Bronchial epithelial cell (primary cell): ENCODE measurements around the gene C1QB. TPM values are rescaled to one million over a fixed set of nuclear protein-coding genes. Genes with fewer than 3 reads are reported as not detected.

Experiments
- DNase-seq: peaks from one replicate; pipeline ENCODE4 v3.0.0-alpha.2; 2010; ENCODE audit warnings: low read depth
- FAIRE-seq: peaks from 2 replicates; lab custom pipeline; 2011; peaks lifted over from hg19 to GRCh38; lab: Jason Lieb, UNC
- H3K27me3 ChIP-seq: 2 replicates; pipeline ENCODE4 v1.5.1; 2011; ENCODE audit warnings: low read length; ENCODE audit not compliant: control insufficient read depth, insufficient read depth
- H3K36me3 ChIP-seq: 2 replicates; pipeline ENCODE4 v1.5.1; 2011; ENCODE audit warnings: low read length; ENCODE audit not compliant: control insufficient read depth, insufficient read depth
- H3K4me3 ChIP-seq: 2 replicates; pipeline ENCODE4 v1.5.1; 2011; ENCODE audit warnings: mild to moderate bottlenecking, low read depth, low read length, control low read depth
- total RNA-seq: library from RNA; depleted of rRNA; stranded (reverse); fragments of >200 nt; gene quantifications from 2 replicates; pipeline ENCODE4 v1.2.1, GENCODE V29; 2014
- TF ChIP-seq, protein P1 (sequence below): IDR thresholded peaks from 2 replicates; pipeline ENCODE4 v1.5.1; 2011; ENCODE audit warnings: mild to moderate bottlenecking, moderate library complexity, low read length, control low read depth, inconsistent platforms; ENCODE audit not compliant: insufficient read depth, severe bottlenecking

Gene C1QB
- total RNA-seq, 1 donor from 2014 or later = not detected

DNA sequence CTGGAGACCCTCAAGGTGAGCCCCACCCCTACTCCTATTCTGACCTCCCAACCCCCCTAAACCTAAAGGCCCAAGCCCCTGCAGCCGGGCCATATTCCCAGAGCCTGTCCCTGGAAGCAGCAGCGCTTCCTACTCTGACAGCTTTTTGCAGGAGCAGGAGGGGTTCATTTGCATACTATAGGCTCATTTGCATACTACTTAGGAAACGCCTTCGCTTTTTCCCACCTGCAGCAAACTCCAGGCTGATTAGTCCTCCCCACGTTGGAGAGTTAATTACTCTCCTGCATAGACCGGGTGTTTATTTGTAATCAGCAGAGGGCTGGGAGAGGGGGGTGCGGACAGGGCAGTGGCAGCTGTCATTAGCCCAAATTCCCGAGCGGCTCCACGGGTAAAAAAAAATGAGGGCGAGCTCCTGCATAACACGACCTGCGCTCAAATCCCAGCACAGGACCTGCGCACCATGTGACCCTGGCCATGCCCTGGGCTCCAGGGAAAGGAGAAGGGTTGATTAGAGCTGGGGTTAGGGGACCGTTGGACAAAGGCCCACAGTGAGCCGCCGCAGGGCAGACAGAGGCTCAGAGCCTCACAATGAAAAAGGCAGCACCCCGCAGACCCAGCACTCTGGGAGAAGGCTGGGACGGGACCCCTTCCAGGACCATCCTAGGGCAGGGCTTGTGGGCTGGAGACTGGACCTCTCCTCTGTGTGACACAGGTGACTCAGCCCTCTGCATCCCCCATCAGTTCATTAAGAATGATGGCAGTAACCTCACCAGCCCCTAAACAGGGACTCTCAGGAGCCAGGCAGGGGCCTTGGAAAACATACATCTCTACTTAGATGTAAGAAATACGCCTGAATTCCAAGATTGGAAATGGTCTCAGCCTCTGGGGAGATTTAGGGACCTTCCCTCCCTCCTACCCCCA, 26.5 kb upstream of the C1QB start:
- Histone ChIP-seq H3K36me3 (no peaks in the 10 kb centered on the region), H3K4me3 (no peak overlapping the region), H3K27me3 (peaks cover 18% of the 10 kb centered on the region)
- FAIRE-seq (no peak), DNase-seq (no peak)
- TF ChIP-seq, protein P1, sequence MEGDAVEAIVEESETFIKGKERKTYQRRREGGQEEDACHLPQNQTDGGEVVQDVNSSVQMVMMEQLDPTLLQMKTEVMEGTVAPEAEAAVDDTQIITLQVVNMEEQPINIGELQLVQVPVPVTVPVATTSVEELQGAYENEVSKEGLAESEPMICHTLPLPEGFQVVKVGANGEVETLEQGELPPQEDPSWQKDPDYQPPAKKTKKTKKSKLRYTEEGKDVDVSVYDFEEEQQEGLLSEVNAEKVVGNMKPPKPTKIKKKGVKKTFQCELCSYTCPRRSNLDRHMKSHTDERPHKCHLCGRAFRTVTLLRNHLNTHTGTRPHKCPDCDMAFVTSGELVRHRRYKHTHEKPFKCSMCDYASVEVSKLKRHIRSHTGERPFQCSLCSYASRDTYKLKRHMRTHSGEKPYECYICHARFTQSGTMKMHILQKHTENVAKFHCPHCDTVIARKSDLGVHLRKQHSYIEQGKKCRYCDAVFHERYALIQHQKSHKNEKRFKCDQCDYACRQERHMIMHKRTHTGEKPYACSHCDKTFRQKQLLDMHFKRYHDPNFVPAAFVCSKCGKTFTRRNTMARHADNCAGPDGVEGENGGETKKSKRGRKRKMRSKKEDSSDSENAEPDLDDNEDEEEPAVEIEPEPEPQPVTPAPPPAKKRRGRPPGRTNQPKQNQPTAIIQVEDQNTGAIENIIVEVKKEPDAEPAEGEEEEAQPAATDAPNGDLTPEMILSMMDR = no peak

DNA sequence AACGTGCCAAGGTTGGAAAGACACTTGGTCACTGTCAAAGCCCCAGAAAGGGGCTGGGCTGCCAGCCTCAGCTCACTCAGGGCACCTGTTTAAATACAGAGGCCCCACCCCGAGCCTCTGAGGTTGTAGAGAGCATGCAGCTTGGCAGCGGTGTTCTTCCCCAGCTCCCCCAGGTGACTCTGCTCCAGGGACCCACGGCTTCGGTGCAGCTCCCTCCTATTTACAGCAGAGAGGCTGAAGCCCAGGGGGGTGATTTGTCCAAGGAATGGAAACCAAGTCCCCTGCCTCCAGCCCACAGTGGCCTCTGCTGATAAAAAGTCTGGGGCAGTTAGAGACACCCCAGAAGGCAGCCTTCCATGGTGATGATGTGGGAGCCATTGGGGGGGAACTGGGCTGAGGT, 25.7 kb upstream of the C1QB start:
- no peaks in the 10 kb centered on the region for H3K36me3 ChIP-seq
- DNase-seq (no peak), FAIRE-seq (no peak)
- no peak overlapping the region for H3K4me3 ChIP-seq
- TF ChIP-seq, protein P1 = no peak
- peaks cover 15% of the 10 kb centered on the region for H3K27me3 ChIP-seq

DNA sequence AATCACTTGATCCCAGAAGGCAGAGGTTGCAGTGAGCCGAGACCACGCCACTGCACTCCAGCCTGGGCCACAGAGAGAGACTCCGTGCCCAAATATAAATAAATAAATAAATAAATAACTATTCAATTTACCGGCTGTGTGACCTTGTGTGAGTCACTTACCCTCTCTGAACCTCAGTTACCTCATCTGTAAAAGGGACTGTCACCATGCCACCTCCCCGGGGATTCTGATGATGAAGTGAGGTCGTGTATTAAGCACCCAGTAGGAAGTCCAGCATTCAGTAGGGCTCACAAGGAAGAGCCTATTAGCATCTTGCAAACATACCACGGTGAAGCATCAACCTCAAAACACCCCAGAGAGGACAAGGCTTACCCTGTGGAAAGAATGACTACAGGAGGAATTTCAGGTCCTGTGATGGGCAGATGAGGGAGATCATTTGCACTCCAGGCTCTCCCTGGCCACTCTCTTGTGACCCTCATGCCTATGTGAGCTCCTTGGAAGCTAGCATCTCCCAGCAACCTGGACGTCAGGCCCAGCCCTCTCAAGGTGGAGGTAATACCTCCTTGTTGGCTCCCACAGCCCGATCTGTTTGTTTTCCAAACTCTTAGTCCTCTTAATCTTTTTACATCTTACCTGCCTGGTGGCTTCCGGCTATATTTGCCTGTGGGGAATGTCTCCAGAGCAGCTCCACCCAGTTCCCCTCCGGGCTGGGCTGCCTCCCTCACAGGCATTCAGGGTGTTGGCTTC, 24.2 kb upstream of the C1QB start:
- DNase-seq (no peak), FAIRE-seq (no peak)
- Histone ChIP-seq H3K36me3 (no peaks in the 10 kb centered on the region), H3K27me3 (peaks cover 17% of the 10 kb centered on the region), H3K4me3 (no peak overlapping the region)
- TF ChIP-seq, protein P1 = no peak

DNA sequence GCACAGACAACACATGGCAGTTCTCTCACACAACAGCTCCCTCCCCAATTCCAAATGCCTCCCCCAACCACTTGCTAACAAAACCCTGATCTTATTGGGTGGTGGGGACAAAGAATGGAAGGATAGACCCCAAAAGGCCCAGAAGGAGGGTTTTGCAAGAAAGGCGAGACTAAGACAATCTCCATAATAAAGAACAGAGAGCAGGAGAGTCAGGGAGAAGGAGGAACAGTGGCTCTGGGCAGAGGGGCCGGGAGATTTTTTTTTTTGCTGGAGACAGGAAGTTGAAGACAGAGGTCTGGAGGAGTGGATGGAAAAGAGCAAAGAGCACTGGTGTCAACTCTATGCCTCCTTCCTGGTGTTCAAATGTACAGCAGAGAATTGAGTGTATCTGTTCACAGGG, 23.1 kb upstream of the C1QB start:
- peak; percentile 40 for FAIRE-seq
- TF ChIP-seq, protein P1 = no peak
- peaks cover 17% of the 10 kb centered on the region for H3K27me3 ChIP-seq

DNA sequence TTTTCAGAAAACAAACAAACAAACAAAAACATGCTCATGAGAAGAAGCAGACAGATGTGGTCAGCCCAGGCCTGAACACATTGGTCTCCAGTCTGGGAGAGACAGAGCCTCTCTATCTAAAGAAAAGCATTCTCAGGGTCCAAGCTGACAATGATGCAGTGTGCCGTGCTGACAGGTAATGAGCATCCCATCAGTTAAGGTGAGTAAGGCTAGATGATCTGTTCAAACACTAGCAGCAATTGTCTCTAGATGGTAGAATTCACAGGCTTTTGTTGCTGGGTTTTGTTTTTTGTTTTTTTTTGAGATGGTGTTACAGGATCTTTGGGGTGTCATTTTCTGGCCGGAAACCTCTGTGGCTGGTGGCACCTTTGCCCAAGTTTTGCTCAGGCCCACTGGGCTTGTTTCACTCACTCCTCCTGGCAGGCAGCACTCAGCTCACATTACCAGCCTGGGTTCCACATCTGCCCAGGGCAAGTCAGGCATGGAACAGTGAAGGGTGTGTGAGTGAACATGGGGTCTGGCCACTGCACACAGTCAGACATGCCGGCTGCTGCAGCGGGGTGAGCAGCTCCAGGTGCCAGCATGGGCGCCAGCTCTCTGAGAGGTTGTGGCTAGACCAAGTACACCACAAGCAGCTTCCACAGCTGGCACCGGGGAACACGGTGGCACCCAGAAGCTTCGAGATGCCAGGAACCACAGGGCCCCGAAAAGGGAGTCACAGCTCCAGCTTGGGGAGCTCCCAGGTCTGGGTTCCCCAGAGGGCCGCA, 19.2 kb upstream of the C1QB start:
- TF ChIP-seq, protein P1 = no peak
- no peak for DNase-seq
- H3K4me3 ChIP-seq = no peak overlapping the region
- H3K27me3 ChIP-seq = peaks cover 8% of the 10 kb centered on the region
- H3K36me3 ChIP-seq = no peaks in the 10 kb centered on the region
- no peak for FAIRE-seq

More for the DNA sequence above, 23.1 kb upstream of the C1QB start:
- Histone ChIP-seq H3K4me3 (no peak overlapping the region), H3K36me3 (no peaks in the 10 kb centered on the region)
- DNase-seq = no peak
